Measurements from ENCODE around the gene MT1H.

DNA sequence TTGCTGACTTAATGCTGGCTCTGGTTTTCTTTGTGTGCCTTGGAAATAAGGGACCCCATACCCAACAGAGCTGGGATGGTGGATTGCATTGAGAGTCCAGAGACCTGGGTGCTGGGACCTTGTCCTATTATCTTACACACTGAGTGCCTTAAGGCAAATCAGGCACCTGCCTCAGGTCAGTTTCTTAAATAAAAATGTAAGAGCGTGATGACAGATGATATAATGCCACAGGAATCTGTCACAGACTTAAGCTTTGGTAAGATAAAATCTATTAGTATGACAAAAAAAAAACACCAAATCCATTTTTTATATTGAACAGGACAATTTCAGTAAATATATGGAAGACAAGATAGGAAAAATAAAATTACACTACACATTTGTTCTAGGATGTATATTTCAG is 29.5 kb upstream of the MT1H start:
- no peak for TF ChIP-seq EZH2 (IDR thresholded peaks at IDR 0.05; ENCODE audit: insufficient read depth, poor library complexity, severe bottlenecking)
- TF ChIP-seq EZH2phosphoT487 (IDR thresholded peaks at IDR 0.05; ENCODE audit: insufficient read depth, low read depth) = no peak
